Esophagus muscularis mucosa (tissue), 4 donors: Measurements from ENCODE around the gene UVRAG.

ENCODE experiments used
- EP300 ChIP-seq: sonication (generic); formaldehyde crosslinking; IDR thresholded peaks from one replicate; pipeline ENCODE4 v1.6.1; 2017; ENCODE audit warnings: antibody characterized with exemption
- POLR2A ChIP-seq: fragments of 450-650 bp; IDR thresholded peaks from one replicate; pipeline ENCODE4 v1.6.1; 2017; ENCODE audit warnings: antibody characterized with exemption, moderate library complexity, mild to moderate bottlenecking, low read depth
- TF ChIP-seq, protein P1 (sequence below), 3 experiments: fragments of 200-600 bp in 2 of 3; fragments of 450-650 bp in 1 of 3; sonication (generic) in 2 of 3; IDR thresholded peaks; one replicate each; pipeline ENCODE4 v1.5.1; 2017 to 2019; ENCODE audit warnings: antibody characterized with exemption in 3 of 3, mild to moderate bottlenecking in 2 of 3, moderate library complexity in 1 of 3

- TF ChIP-seq, protein P1, sequence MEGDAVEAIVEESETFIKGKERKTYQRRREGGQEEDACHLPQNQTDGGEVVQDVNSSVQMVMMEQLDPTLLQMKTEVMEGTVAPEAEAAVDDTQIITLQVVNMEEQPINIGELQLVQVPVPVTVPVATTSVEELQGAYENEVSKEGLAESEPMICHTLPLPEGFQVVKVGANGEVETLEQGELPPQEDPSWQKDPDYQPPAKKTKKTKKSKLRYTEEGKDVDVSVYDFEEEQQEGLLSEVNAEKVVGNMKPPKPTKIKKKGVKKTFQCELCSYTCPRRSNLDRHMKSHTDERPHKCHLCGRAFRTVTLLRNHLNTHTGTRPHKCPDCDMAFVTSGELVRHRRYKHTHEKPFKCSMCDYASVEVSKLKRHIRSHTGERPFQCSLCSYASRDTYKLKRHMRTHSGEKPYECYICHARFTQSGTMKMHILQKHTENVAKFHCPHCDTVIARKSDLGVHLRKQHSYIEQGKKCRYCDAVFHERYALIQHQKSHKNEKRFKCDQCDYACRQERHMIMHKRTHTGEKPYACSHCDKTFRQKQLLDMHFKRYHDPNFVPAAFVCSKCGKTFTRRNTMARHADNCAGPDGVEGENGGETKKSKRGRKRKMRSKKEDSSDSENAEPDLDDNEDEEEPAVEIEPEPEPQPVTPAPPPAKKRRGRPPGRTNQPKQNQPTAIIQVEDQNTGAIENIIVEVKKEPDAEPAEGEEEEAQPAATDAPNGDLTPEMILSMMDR (IDR thresholded peaks at IDR 0.05), result no peak
- TF ChIP-seq POLR2A (no peak), EP300 (no peak)
Observed at GRCh38 chr11:75797792-75798191, 17.2 kb upstream of the UVRAG start.
